Aorta (tissue), 5 donors: ENCODE measurements around the gene RIN3. TPM values are rescaled to one million over a fixed set of nuclear protein-coding genes. Genes with fewer than 3 reads are reported as not detected.

ENCODE experiments used
- ATAC-seq: fragments of 200-7000 bp; cut with Tn5 transposase; one replicate; pipeline ENCODE4 v1.9.1; 2022; ENCODE audit warnings: moderate library complexity; ENCODE audit not compliant: low FRiP score
- DNase-seq, 2 donors: peaks; one replicate each; pipeline ENCODE4 v3.0.0-alpha.2; 2020
- H3K27ac ChIP-seq, 2 donors: one replicate each; pipeline ENCODE4 v1.5.1; 2013; ENCODE audit warnings: low read length in 2 of 2, mild to moderate bottlenecking in 2 of 2, moderate library complexity in 2 of 2, control low read depth in 1 of 2, inconsistent platforms in 1 of 2, low read depth in 1 of 2
- H3K27me3 ChIP-seq, 2 donors: one replicate each; pipeline ENCODE4 v1.6.1; 2013; ENCODE audit warnings: control low read depth in 1 of 2, low read length in 1 of 2, mild to moderate bottlenecking in 1 of 2, moderate library complexity in 1 of 2; ENCODE audit not compliant: insufficient read depth in 2 of 2, control insufficient read depth in 1 of 2
- H3K36me3 ChIP-seq, 2 donors: one replicate each; pipeline ENCODE4 v1.6.1; 2013; ENCODE audit warnings: control low read depth in 1 of 2, low read length in 1 of 2, mild to moderate bottlenecking in 1 of 2; ENCODE audit not compliant: insufficient read depth in 2 of 2, control insufficient read depth in 1 of 2
- H3K4me1 ChIP-seq, 2 donors: one replicate each; pipeline ENCODE4 v1.6.1; 2013; ENCODE audit warnings: low read length in 2 of 2, control low read depth in 1 of 2, mild to moderate bottlenecking in 1 of 2, moderate library complexity in 1 of 2; ENCODE audit not compliant: insufficient read depth in 2 of 2, control insufficient read depth in 1 of 2
- H3K4me3 ChIP-seq, 2 donors: one replicate each; pipeline ENCODE4 v1.5.1; 2013; ENCODE audit warnings: low read length in 2 of 2, control low read depth in 1 of 2, mild to moderate bottlenecking in 1 of 2
- H3K9me3 ChIP-seq: one replicate; pipeline ENCODE4 v1.6.1; 2013; ENCODE audit warnings: mild to moderate bottlenecking, low read length; ENCODE audit not compliant: control insufficient read depth
- WGBS, 2 donors: extraction: QIAGEN DNeasy Blood & Tissue Kit; methylation state at CpG; one replicate each; pipeline ENCODE4 v1.1.7; 2013; 5-methylcytosine and 5-hydroxymethylcytosine counted together
- intact Hi-C, 2 donors: fragments of 100-400 bp; cut with DNase I; formaldehyde crosslinking; loops; one replicate each; pipeline versions ENCODE4 v1.14.2 to v1.15.0; 2022
- polyA plus RNA-seq, 2 donors: library from polyadenylated mRNA; stranded (reverse); fragments of 200-250 nt; gene quantifications; one replicate each; pipeline ENCODE4 v1.2.3, GENCODE V29; 2013
- total RNA-seq, 2 donors: library from RNA; stranded (reverse); fragmentation: NEBNext Ultra II Directional; extraction: Animal tissue kit (Norgen Biotek cat#: 25700); gene quantifications; one replicate each; pipeline ENCODE4 v1.2.1, GENCODE V29; 2021
- donor health status: healthy with polysubstance abuse.
- donor health status: Bipolar disorder and iron deficiency.
- donor health status: DM: no; HTN: no; CAD: no.
- donor health status: DM: no; HTN: no; CAD: no.
- donor health status: DM: yes; HTN: yes; CAD: no.

RIN3 gene
- total and polyA plus RNA-seq, 4 donors, result 10.5 to 53.8 (median 30.1) TPM

GRCh38 chr14:92630367-92630766, 116.8 kb downstream of the RIN3 start:
- no peak overlapping the region for H3K27ac ChIP-seq
- DNase-seq, result no peak
- no peak for ATAC-seq
- H3K9me3 ChIP-seq, result peaks cover 2% of the 10 kb centered on the region
- H3K4me1 ChIP-seq, result no peaks in the 10 kb centered on the region
- H3K4me3 ChIP-seq, result no peak overlapping the region
- intact Hi-C loops, result no loop called here
- peaks cover 0 to 4% of the 10 kb centered on the region in 2 donors for H3K36me3 ChIP-seq
- WGBS, 2 donors, result 94 to 95% methylated on average over 2 of the region's 2 CpGs
- H3K27me3 ChIP-seq, result no peaks in the 10 kb centered on the region

DNA sequence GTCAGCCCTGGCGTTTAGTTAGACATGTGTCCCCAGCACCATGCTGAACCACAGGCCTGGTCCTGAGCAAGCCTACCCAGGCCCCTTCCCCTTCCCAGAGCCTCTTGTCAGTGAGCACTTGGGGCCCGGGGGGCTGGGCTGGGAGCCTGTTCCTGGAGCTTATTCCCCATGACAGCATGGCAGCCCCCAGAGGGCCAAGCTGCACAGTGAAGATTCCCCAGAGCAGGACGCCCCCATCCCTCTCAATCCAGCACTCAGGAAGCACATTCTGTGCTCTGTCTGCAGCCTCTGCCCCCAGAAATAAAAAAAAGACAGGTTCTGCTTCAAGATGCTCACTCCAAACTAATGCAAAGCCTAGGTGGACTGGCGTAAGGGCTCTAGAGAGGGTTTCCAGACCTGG, 117.5 kb downstream of the RIN3 start:
- Histone ChIP-seq H3K27me3 (no peaks in the 10 kb centered on the region), H3K27ac (no peak overlapping the region), H3K9me3 (peaks cover 2% of the 10 kb centered on the region), H3K4me3 (no peak overlapping the region), H3K36me3 (peaks cover 0 to 4% of the 10 kb centered on the region in 2 donors), H3K4me1 (no peaks in the 10 kb centered on the region)
- intact Hi-C loops, result no loop called here
- ATAC-seq (no peak), DNase-seq (no peak)
- WGBS, 2 donors, result 94 to 96% methylated on average over 4 of the region's 4 CpGs

DNA sequence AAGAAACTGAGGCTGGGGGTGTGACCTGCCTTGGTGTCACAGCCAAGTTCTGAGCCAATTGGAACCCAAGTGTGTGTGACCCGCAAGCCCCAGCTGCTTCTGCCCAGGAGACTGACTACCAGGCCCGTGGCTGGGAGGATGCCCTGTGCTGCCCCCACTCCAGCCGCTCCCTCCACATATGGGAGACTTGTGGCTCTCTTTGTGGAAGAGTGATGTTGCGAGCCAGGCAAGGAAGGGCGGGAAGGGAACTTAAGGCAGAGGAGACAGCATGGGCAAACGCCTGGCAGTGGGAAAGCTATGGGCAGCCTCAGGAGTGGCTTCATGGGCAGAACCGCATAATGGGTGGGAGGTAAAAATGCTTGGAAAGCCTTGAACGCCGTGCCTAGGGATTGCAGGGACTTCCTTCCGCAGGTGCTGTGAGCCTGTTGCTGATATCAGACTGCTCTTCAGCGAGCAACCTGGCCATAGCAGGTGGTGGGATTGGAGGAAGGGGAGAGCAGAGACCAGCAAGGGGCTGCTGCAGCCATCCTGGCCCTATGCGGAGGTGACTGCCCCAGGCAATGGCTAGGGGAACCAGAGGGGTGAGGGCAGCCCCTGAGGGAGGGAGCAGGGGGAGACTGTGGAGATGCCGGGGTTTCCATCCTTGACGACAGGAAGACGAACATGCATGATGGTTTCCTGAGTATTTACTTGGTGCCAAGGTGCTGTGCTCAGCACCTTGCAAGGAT, 119.1 kb downstream of the RIN3 start:
- Histone ChIP-seq H3K4me3 (no peak overlapping the region), H3K27me3 (no peaks in the 10 kb centered on the region), H3K4me1 (no peaks in the 10 kb centered on the region), H3K27ac (no peak overlapping the region), H3K9me3 (no peaks in the 10 kb centered on the region), H3K36me3 (no peaks in the 10 kb centered on the region)
- peak; percentile 19 for ATAC-seq
- 88 to 92% methylated on average over 15 of the region's 15 CpGs for WGBS, 2 donors
- no peak for DNase-seq
- intact Hi-C loops, result no loop called here

- Histone ChIP-seq H3K27me3 (no peaks in the 10 kb centered on the region), H3K36me3 (no peaks in the 10 kb centered on the region), H3K4me3 (no peak overlapping the region), H3K4me1 (no peaks in the 10 kb centered on the region), H3K27ac (no peak overlapping the region), H3K9me3 (no peaks in the 10 kb centered on the region)
- intact Hi-C loops, result no loop called here
- DNase-seq (no peak), ATAC-seq (peak; percentile 9)
- 58 to 59% methylated on average over 5 of the region's 5 CpGs for WGBS, 2 donors
Measured at GRCh38 chr14:92633274-92633616, 119.7 kb downstream of the RIN3 start.

DNA sequence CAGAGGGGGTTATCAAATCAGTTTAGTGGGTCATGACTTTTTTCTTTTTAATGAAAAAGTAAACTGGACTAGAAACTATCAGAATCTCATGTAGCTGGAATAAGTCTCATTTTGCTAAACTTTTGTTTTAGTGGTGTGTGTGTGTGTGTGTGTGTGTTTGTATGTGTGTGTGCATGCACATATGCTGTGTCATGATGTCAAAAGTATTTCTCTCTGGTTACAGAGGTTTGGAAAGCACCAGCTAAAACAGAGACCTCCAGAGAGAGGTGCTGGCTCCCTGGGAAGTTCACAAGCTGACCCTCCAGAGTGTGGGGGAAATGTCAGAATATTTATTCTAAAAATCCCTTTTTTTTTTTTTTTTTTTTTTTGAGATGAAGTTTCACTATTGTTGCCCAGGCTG, 120.1 kb downstream of the RIN3 start:
- H3K9me3 ChIP-seq, result no peaks in the 10 kb centered on the region
- no peak overlapping the region for H3K27ac ChIP-seq
- no peaks in the 10 kb centered on the region for H3K27me3 ChIP-seq
- intact Hi-C loops, result no loop called here
- no peak overlapping the region for H3K4me3 ChIP-seq
- H3K36me3 ChIP-seq, result no peaks in the 10 kb centered on the region
- no peak for DNase-seq
- ATAC-seq, result no peak
- no peaks in the 10 kb centered on the region for H3K4me1 ChIP-seq

DNA sequence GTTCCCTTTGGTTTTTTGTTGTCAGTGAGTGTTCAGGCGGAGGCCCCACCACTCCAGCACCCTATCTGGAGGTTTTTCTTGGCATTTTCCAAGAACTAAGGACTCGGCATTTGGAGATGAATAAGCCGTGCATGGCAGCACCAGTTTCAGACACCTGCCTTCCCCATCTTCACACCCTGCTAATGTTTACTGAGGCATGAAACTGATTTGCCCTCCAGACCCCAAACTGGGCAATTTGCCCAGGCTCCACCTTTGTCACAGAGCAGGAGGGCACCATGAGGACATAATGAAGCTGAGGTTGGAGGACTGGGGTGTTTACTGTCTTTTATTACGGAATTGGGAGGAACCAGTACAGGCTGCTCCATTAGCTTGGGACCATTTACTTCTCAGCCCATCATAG, 121.5 kb downstream of the RIN3 start:
- DNase-seq, result no peak
- Histone ChIP-seq H3K36me3 (no peaks in the 10 kb centered on the region), H3K4me1 (no peaks in the 10 kb centered on the region), H3K9me3 (no peaks in the 10 kb centered on the region), H3K4me3 (no peak overlapping the region), H3K27ac (no peak overlapping the region), H3K27me3 (no peaks in the 10 kb centered on the region)
- 87 to 89% methylated on average over 4 of the region's 4 CpGs for WGBS, 2 donors
- no peak for ATAC-seq
- intact Hi-C loops, result no loop called here

GRCh38 chr14:92635896-92636295, 122.3 kb downstream of the RIN3 start:
- intact Hi-C loops, result no loop called here
- no peak overlapping the region for H3K4me3 ChIP-seq
- H3K9me3 ChIP-seq, result no peaks in the 10 kb centered on the region
- H3K27ac ChIP-seq, result no peak overlapping the region
- H3K4me1 ChIP-seq, result no peaks in the 10 kb centered on the region
- no peak for ATAC-seq
- DNase-seq, result no peak
- 95 to 98% methylated on average over 4 of the region's 4 CpGs for WGBS, 2 donors
- H3K36me3 ChIP-seq, result no peaks in the 10 kb centered on the region
- H3K27me3 ChIP-seq, result no peaks in the 10 kb centered on the region

DNA sequence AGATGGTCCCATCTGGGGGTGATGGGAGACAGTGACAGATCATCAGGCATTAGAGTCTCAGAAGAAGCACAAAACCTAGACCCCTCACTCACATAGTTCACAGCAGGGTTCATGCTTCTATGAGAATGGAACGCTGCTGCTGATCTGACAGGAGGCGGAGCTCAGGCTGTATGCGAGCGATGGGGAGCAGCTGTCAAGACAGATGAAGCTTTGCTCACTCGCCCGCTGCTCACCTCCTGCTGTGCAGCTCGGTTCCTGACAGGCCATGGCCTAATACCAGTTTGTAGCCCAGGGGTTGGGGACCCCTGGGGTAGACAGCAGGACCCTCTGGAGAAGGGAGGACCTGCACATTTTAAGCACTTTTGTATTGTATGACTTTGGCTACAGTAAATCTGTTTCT, 123.6 kb downstream of the RIN3 start:
- H3K27me3 ChIP-seq, result no peaks in the 10 kb centered on the region
- intact Hi-C loops, result no loop called here
- WGBS, 2 donors, result 87 to 90% methylated on average over 7 of the region's 7 CpGs
- DNase-seq (no peak), ATAC-seq (no peak)
- no peaks in the 10 kb centered on the region for H3K9me3 ChIP-seq
- no peak overlapping the region for H3K4me3 ChIP-seq
- H3K27ac ChIP-seq, result no peak overlapping the region
- H3K36me3 ChIP-seq, result no peaks in the 10 kb centered on the region
- H3K4me1 ChIP-seq, result no peaks in the 10 kb centered on the region

DNA sequence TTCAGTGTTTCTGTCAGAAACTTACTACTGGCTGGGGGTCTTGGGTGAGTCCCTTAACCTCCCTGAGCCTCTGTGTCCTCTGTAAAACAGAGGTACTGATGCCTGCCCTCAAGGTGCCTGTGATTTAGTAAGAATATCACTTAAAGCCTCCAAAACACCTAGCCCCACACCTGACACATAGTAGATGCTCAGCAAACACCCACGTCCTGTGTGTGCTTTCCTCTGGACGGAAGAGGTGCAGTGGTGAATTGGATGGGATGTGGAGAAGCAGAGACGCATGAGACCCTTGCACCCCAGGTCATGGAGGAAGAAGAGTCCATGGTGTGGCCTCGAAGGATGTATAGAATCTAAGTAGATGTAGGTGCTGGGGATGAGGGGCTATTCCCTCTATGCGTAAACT, 124.3 kb downstream of the RIN3 start:
- no peak overlapping the region for H3K27ac ChIP-seq
- ATAC-seq, result no peak
- no peaks in the 10 kb centered on the region for H3K27me3 ChIP-seq

More for the DNA sequence above, 124.3 kb downstream of the RIN3 start:
- no peaks in the 10 kb centered on the region for H3K4me1 ChIP-seq
- no peaks in the 10 kb centered on the region for H3K9me3 ChIP-seq
- H3K4me3 ChIP-seq, result no peak overlapping the region
- intact Hi-C loops, result no loop called here
- H3K36me3 ChIP-seq, result no peaks in the 10 kb centered on the region
- no peak for DNase-seq
- WGBS, 2 donors, result 90 to 93% methylated on average over 5 of the region's 5 CpGs
